Left hindlimb (tissue), 1 donor: ENCODE results near the gene AEBP2.
"Not testable (repeated sequence)": the region's sequence is repeated elsewhere in the genome, so short reads cannot be mapped to it uniquely, and the experiment has no call there.

Experiments used
- DNase-seq: peaks from one replicate; pipeline ENCODE4 v3.0.0-alpha.2; 2018

Gene AEBP2

GRCh38 chr12:19423166-19423930, 15.9 kb upstream of the AEBP2 start:
- DNase-seq: no peak

- no peak for DNase-seq
Measured at GRCh38 chr12:19428246-19428645, 11.0 kb upstream of the AEBP2 start.

GRCh38 chr12:19429491-19429890, 9.8 kb upstream of the AEBP2 start:
- not testable (repeated sequence) for DNase-seq

GRCh38 chr12:19430988-19431387, 8.3 kb upstream of the AEBP2 start:
- DNase-seq: no peak

GRCh38 chr12:19431407-19432308, 7.6 kb upstream of the AEBP2 start:
- DNase-seq: peak; percentile 52

GRCh38 chr12:19432309-19433170, 6.8 kb upstream of the AEBP2 start:
- DNase-seq: no peak

GRCh38 chr12:19434538-19434937, 4.8 kb upstream of the AEBP2 start:
- DNase-seq: no peak

- no peak for DNase-seq
Measured at GRCh38 chr12:19435831-19436497, 3.3 kb upstream of the AEBP2 start.

- DNase-seq: no peak
Measured at GRCh38 chr12:19436931-19437330, 2.4 kb upstream of the AEBP2 start.

GRCh38 chr12:19437996-19438395, 1.3 kb upstream of the AEBP2 start:
- DNase-seq: no peak

- peak; percentile 86 for DNase-seq
Measured at GRCh38 chr12:19440019-19440858, 947 bp downstream of the AEBP2 start.

- DNase-seq: no peak
Measured at GRCh38 chr12:19440916-19441315, 1.6 kb downstream of the AEBP2 start.

GRCh38 chr12:19443585-19443984, 4.3 kb downstream of the AEBP2 start:
- DNase-seq: no peak

- no peak for DNase-seq
Measured at GRCh38 chr12:19444097-19444496, 4.8 kb downstream of the AEBP2 start.

- DNase-seq: no peak
Measured at GRCh38 chr12:19447386-19447785, 8.1 kb downstream of the AEBP2 start.

- DNase-seq: no peak
Measured at GRCh38 chr12:19449814-19450213, 10.5 kb downstream of the AEBP2 start.

- DNase-seq: no peak
Measured at GRCh38 chr12:19450362-19450761, 11.1 kb downstream of the AEBP2 start.

- DNase-seq: peak; percentile 44
Measured at GRCh38 chr12:19451196-19451595, 11.9 kb downstream of the AEBP2 start.

GRCh38 chr12:19453961-19454360, 14.7 kb downstream of the AEBP2 start:
- no peak for DNase-seq

- DNase-seq: no peak
Measured at GRCh38 chr12:19454837-19455236, 15.5 kb downstream of the AEBP2 start.

GRCh38 chr12:19456176-19456575, 16.9 kb downstream of the AEBP2 start:
- DNase-seq: no peak
